ENCODE data around the gene MYLK3. TPM values are rescaled to one million over a fixed set of nuclear protein-coding genes. Genes with fewer than 3 reads are reported as not detected.

MYLK3 gene
- total RNA-seq, 1 donor, result under 0.01 TPM

- Histone ChIP-seq H3K36me3 (ENCODE audit: insufficient read depth, low read length) (no peaks in the 10 kb centered on the region), H3K79me2 (ENCODE audit: insufficient read depth, low read length) (no peaks in the 10 kb centered on the region), H3K4me1 (ENCODE audit: insufficient read depth, low read length) (peaks cover 3% of the 10 kb centered on the region), H2AFZ (ENCODE audit: low read length) (peak overlapping the region; percentile 91), H4K20me1 (ENCODE audit: insufficient read depth, low read length) (no peaks in the 10 kb centered on the region), H3K4me3 (ENCODE audit: insufficient read depth, low read length) (peak overlapping the region; percentile 83), H3K27ac (ENCODE audit: low read depth, low read length) (peak overlapping the region; percentile 51), H3K27me3 (ENCODE audit: insufficient read depth, low read length) (no peaks in the 10 kb centered on the region), H3K4me2 (ENCODE audit: insufficient read depth, low read length) (peak overlapping the region; percentile 79), H3K9me3 (ENCODE audit: low read depth, low read length) (no peaks in the 10 kb centered on the region)
- no peak for TF ChIP-seq CTCF (IDR thresholded peaks at IDR 0.05; ENCODE audit: extremely low read depth, low read depth, low read length)
- peak; percentile 49 for DNase-seq (ENCODE audit: insufficient read length, low spot score, missing footprints)
Observed at GRCh38 chr16:46790599-46791270, 42.6 kb upstream of the MYLK3 start.

- DNase-seq (ENCODE audit: insufficient read length, low spot score, missing footprints), result peak; percentile 93
- no peak for TF ChIP-seq CTCF (IDR thresholded peaks at IDR 0.05; ENCODE audit: extremely low read depth, low read depth, low read length)
Observed at GRCh38 chr16:46789499-46790414, 41.6 kb upstream of the MYLK3 start.

GRCh38 chr16:46788891-46789474, 40.8 kb upstream of the MYLK3 start:
- H3K79me2 ChIP-seq (ENCODE audit: insufficient read depth, low read length), result no peaks in the 10 kb centered on the region
- TF ChIP-seq CTCF (IDR thresholded peaks at IDR 0.05; ENCODE audit: extremely low read depth, low read depth, low read length), result no peak
- no peak for DNase-seq (ENCODE audit: insufficient read length, low spot score, missing footprints)
- no peaks in the 10 kb centered on the region for H3K36me3 ChIP-seq (ENCODE audit: insufficient read depth, low read length)
- no peak overlapping the region for H3K4me2 ChIP-seq (ENCODE audit: insufficient read depth, low read length)
- peaks cover 3% of the 10 kb centered on the region for H3K4me1 ChIP-seq (ENCODE audit: insufficient read depth, low read length)
- H3K27ac ChIP-seq (ENCODE audit: low read depth, low read length), result no peak overlapping the region
- no peak overlapping the region for H2AFZ ChIP-seq (ENCODE audit: low read length)
- H3K27me3 ChIP-seq (ENCODE audit: insufficient read depth, low read length), result no peaks in the 10 kb centered on the region
- H3K4me3 ChIP-seq (ENCODE audit: insufficient read depth, low read length), result no peak overlapping the region
- H4K20me1 ChIP-seq (ENCODE audit: insufficient read depth, low read length), result no peaks in the 10 kb centered on the region
- H3K9me3 ChIP-seq (ENCODE audit: low read depth, low read length), result no peaks in the 10 kb centered on the region

More at GRCh38 chr16:46789499-46790414, 41.6 kb upstream of the MYLK3 start:
- H3K27ac ChIP-seq (ENCODE audit: low read depth, low read length), result peak overlapping the region; percentile 51
- H3K4me1 ChIP-seq (ENCODE audit: insufficient read depth, low read length), result peaks cover 3% of the 10 kb centered on the region
- H3K36me3 ChIP-seq (ENCODE audit: insufficient read depth, low read length), result no peaks in the 10 kb centered on the region
- H4K20me1 ChIP-seq (ENCODE audit: insufficient read depth, low read length), result no peaks in the 10 kb centered on the region
- H2AFZ ChIP-seq (ENCODE audit: low read length), result peak overlapping the region; percentile 91
- H3K27me3 ChIP-seq (ENCODE audit: insufficient read depth, low read length), result no peaks in the 10 kb centered on the region
- H3K9me3 ChIP-seq (ENCODE audit: low read depth, low read length), result no peaks in the 10 kb centered on the region
- H3K4me2 ChIP-seq (ENCODE audit: insufficient read depth, low read length), result peak overlapping the region; percentile 79
- peak overlapping the region; percentile 83 for H3K4me3 ChIP-seq (ENCODE audit: insufficient read depth, low read length)
- H3K79me2 ChIP-seq (ENCODE audit: insufficient read depth, low read length), result no peaks in the 10 kb centered on the region
